Epithelial cell of proximal tubule (primary cell): Measurements from ENCODE around the gene NHSL2. TPM values are rescaled to one million over a fixed set of nuclear protein-coding genes. Genes with fewer than 3 reads are reported as not detected.
A peak's percentile ranks its signal among the peaks of the same experiment; 100 is the strongest.

Source experiments
- DNase-seq: peaks from one replicate; pipeline ENCODE4 v3.0.0-alpha.2; 2011; ENCODE audit warnings: low read depth
- H3K4me3 ChIP-seq: 2 replicates; pipeline ENCODE4 v1.5.1; 2011; ENCODE audit warnings: low read depth, mild to moderate bottlenecking, low read length
- CTCF ChIP-seq: conservative IDR thresholded peaks from 2 replicates; pipeline ENCODE4 v1.5.1; 2012; ENCODE audit warnings: low read depth, mild to moderate bottlenecking, low read length
- total RNA-seq: library from RNA; depleted of rRNA; stranded (reverse); fragments of >200 nt; gene quantifications from 2 replicates; pipeline ENCODE4 v1.2.3, GENCODE V29; 2015

Gene NHSL2
- total RNA-seq, 1 donor from 2014 or later, result 1.0 TPM

DNA sequence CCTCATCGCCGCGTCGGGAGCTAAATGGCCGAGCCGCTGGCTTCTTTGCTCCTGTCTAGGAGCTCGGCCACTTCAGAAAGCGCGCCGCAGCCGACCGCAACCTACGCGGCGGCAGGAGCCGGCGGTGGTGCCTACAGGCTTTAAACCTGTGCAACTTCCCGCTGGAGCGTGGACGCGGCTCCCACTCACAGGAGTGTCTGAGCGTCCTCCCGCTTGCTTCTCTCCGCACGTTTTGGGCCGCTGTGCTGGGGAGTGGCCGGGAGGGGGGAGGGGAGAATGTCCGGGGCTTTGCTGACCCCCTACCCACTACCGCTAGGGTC, 1.0 kb downstream of the NHSL2 start:
- no peak for DNase-seq
- H3K4me3 ChIP-seq, result peak overlapping the region; percentile 53
- no peak for TF ChIP-seq CTCF

- TF ChIP-seq CTCF, result no peak
- peak overlapping the region; percentile 53 for H3K4me3 ChIP-seq
- DNase-seq, result no peak
These were observed 1.5 kb downstream of the NHSL2 start for GRCh38 chrX:71912156-71912555.

DNA sequence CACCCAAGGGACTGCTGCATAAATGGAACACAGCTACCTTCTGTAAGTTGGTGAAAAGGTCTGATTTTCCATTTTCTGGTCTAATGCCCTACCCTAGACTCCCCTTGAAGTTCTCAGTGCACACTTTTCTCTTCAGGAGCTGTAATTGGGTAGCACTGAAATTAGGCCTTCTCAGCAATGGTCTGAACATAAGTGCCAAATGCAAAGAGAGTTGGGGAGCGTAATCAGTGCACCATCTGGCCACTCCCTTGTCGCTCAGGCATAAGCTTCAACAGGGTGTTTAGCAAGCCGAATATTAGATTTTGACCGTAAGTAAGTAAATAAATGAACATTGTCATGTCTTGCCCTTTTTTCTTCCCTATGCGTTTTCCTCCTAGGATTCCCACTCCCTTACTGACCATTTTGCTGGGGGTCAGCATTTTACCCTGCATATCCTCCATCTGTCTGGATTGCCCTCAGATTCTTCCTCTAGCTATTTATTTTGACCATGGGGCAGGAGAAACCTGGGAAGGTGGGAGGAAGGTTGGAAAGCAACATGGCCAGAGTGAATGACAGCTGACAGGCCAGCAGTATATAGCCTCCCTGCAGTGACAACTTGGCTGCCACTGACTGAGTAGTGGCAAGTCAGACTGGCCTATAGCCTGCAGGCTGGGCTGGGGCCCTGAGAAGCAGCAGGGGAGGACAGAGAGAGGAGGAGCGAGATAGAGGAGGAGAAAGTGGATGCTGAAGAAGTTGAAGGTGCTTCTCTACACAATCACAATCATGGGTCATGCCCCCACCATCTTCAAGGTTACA, 2.7 kb downstream of the NHSL2 start:
- DNase-seq, result no peak
- no peak overlapping the region for H3K4me3 ChIP-seq
- no peak for TF ChIP-seq CTCF

DNA sequence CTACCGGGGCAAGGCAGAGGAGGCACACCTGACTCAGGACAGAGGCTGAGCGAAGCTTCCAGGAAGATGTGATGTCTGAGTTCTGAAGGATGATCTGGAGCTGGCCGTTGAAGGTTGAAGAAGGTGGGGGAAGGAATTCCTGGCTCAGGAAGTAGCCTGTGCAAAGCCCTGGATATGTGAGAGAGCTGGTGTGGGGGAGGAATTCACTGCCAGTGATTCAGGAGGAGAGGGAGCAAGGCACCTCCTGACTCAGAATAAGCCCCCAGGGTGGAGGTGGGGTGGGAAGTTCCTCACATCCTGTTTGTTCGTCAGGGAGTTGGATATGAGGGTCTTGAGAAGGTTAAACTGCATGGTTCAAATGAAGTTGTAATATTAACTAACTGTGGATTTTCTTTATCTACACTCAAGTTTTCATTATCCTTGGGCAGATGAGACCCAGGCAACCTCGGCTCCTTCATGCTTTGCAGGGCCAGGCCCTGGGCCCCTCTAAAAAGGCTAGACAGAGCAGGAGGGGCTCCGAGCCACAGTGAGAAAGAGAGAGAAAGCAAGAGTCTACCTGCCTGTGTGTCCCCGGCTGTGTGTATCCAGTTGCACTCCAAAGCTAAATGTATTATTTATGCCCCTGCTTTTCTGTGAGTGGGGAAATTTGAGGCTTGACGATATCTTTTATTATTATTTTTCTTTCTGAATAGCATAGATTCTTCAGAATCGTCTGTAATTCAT, 7.1 kb downstream of the NHSL2 start:
- no peak for TF ChIP-seq CTCF
- no peak for DNase-seq
- H3K4me3 ChIP-seq, result no peak overlapping the region

GRCh38 chrX:71919431-71919830, 8.8 kb downstream of the NHSL2 start:
- DNase-seq, result no peak
- TF ChIP-seq CTCF, result no peak
- no peak overlapping the region for H3K4me3 ChIP-seq

GRCh38 chrX:71919886-71920285, 9.2 kb downstream of the NHSL2 start:
- no peak overlapping the region for H3K4me3 ChIP-seq
- DNase-seq, result no peak
- TF ChIP-seq CTCF, result no peak

- DNase-seq, result no peak
- no peak for TF ChIP-seq CTCF
- H3K4me3 ChIP-seq, result no peak overlapping the region
These were observed 12.0 kb downstream of the NHSL2 start for GRCh38 chrX:71922686-71923085.
